HG03521 (cell line): ENCODE results near the gene LMX1B.
"Not testable (repeated sequence)": the region's sequence is repeated elsewhere in the genome, so short reads cannot be mapped to it uniquely, and the experiment has no call there.

ENCODE experiments used
- ATAC-seq: cut with Tn5 transposase; IDR thresholded peaks from one replicate; pipeline ENCODE4 v1.9.1; 2021; ENCODE audit warnings: mild to moderate bottlenecking, moderate library complexity; ENCODE audit not compliant: unreplicated experiment

The LMX1B gene

GRCh38 chr9:126652140-126652582, 38.4 kb downstream of the LMX1B start:
- no peak for ATAC-seq

GRCh38 chr9:126654124-126654523, 40.4 kb downstream of the LMX1B start:
- ATAC-seq, result no peak

- not testable (repeated sequence) for ATAC-seq
Observed at GRCh38 chr9:126656214-126656613, 42.5 kb downstream of the LMX1B start.

- ATAC-seq, result no peak
Observed at GRCh38 chr9:126658201-126658825, 44.6 kb downstream of the LMX1B start.

GRCh38 chr9:126658956-126659555, 45.3 kb downstream of the LMX1B start:
- ATAC-seq, result no peak

- no peak for ATAC-seq
Observed at GRCh38 chr9:126661122-126661520, 47.4 kb downstream of the LMX1B start.

GRCh38 chr9:126661521-126662251, 48.0 kb downstream of the LMX1B start:
- no peak for ATAC-seq

GRCh38 chr9:126663661-126664072, 49.9 kb downstream of the LMX1B start:
- no peak for ATAC-seq

GRCh38 chr9:126664900-126665643, 51.3 kb downstream of the LMX1B start:
- no peak for ATAC-seq

- ATAC-seq, result no peak
Observed at GRCh38 chr9:126665644-126666035, 51.9 kb downstream of the LMX1B start.

- no peak for ATAC-seq
Observed at GRCh38 chr9:126666155-126666803, 52.6 kb downstream of the LMX1B start.

GRCh38 chr9:126667190-126668055, 53.7 kb downstream of the LMX1B start:
- ATAC-seq, result no peak

GRCh38 chr9:126668058-126668457, 54.3 kb downstream of the LMX1B start:
- ATAC-seq, result no peak

GRCh38 chr9:126669108-126669507, 55.4 kb downstream of the LMX1B start:
- no peak for ATAC-seq

- ATAC-seq, result no peak
Observed at GRCh38 chr9:126670270-126670669, 56.5 kb downstream of the LMX1B start.

GRCh38 chr9:126671381-126671831, 57.7 kb downstream of the LMX1B start:
- no peak for ATAC-seq

GRCh38 chr9:126671983-126672382, 58.3 kb downstream of the LMX1B start:
- ATAC-seq, result no peak

- ATAC-seq, result no peak
Observed at GRCh38 chr9:126672634-126673284, 59.0 kb downstream of the LMX1B start.

GRCh38 chr9:126673689-126674364, 60.1 kb downstream of the LMX1B start:
- no peak for ATAC-seq
